AG09309 (cell line): ENCODE data around the gene NOL4L.

Experiments used
- DNase-seq: peaks from one replicate; pipeline ENCODE4 v3.0.0-alpha.2; 2010; ENCODE audit warnings: low read depth
- H3K4me3 ChIP-seq: 2 replicates; pipeline ENCODE4 v1.5.1; 2011; ENCODE audit warnings: mild to moderate bottlenecking, low read depth, low read length, moderate library complexity; ENCODE audit not compliant: control insufficient read depth
- TF ChIP-seq, protein P1 (sequence below): IDR thresholded peaks from 2 replicates; pipeline ENCODE4 v1.5.1; 2011; ENCODE audit warnings: mild to moderate bottlenecking, low read depth, low read length, inconsistent platforms; ENCODE audit not compliant: insufficient read depth, control insufficient read depth; ENCODE audit errors: missing control alignments

The NOL4L gene

DNA sequence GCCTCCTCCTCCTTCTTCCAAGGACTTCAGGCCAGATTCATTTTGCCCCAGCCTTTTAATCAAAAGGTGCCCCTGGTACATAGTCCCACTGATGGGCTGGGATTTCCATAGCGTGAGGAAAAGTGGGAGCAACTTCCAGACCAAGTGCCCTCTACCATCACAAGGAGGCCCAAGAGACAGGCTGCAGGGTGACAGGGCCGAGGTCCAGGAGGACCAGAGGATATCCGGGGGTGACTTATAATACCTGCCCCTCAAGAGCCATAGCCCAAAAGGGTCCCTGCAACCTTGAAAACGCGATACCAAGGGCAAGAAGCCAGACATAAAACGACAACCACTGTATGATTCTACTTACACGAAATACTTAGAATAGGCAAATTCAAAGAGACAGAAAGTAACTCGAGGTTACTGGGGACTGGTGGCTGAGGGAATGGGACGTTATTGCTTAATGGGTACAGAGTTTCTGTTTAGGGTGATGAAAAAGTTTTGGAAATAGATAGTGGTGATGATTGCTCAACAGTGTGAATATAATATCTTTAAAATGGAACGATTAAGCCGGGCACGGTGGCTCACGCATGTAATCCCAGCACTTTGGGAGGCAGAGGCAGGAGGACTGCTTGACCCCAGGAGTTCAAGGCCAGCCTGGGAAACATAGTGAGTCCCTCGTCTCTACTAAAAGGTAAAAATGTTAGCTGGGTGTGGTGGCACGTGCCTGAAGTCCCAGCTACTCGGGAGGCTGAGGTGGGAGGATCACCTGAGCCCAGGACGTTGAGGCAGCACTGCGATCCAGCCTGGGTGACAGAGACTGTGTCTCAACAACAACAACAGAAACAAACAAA is 71.9 kb downstream of the NOL4L start:
- DNase-seq, result no peak
- TF ChIP-seq, protein P1, sequence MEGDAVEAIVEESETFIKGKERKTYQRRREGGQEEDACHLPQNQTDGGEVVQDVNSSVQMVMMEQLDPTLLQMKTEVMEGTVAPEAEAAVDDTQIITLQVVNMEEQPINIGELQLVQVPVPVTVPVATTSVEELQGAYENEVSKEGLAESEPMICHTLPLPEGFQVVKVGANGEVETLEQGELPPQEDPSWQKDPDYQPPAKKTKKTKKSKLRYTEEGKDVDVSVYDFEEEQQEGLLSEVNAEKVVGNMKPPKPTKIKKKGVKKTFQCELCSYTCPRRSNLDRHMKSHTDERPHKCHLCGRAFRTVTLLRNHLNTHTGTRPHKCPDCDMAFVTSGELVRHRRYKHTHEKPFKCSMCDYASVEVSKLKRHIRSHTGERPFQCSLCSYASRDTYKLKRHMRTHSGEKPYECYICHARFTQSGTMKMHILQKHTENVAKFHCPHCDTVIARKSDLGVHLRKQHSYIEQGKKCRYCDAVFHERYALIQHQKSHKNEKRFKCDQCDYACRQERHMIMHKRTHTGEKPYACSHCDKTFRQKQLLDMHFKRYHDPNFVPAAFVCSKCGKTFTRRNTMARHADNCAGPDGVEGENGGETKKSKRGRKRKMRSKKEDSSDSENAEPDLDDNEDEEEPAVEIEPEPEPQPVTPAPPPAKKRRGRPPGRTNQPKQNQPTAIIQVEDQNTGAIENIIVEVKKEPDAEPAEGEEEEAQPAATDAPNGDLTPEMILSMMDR, result no peak
- H3K4me3 ChIP-seq, result no peak overlapping the region

DNA sequence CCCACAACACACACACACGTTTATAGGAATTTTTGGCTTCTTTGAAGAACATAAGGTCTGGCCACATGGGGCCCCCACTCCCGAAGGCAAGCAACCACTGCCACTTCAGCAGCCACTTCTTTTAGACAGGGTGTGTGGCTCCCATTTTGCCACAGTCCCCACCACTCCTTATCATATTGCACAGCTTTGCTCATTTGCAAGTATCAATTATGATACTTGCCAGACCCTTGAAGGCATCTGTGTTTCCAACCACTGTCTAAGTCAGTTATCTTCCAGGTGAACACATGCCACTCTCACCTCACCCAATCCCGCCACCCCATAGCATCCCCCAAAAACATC is 73.1 kb downstream of the NOL4L start:
- no peak overlapping the region for H3K4me3 ChIP-seq
- no peak for DNase-seq
- TF ChIP-seq, protein P1, result no peak

DNA sequence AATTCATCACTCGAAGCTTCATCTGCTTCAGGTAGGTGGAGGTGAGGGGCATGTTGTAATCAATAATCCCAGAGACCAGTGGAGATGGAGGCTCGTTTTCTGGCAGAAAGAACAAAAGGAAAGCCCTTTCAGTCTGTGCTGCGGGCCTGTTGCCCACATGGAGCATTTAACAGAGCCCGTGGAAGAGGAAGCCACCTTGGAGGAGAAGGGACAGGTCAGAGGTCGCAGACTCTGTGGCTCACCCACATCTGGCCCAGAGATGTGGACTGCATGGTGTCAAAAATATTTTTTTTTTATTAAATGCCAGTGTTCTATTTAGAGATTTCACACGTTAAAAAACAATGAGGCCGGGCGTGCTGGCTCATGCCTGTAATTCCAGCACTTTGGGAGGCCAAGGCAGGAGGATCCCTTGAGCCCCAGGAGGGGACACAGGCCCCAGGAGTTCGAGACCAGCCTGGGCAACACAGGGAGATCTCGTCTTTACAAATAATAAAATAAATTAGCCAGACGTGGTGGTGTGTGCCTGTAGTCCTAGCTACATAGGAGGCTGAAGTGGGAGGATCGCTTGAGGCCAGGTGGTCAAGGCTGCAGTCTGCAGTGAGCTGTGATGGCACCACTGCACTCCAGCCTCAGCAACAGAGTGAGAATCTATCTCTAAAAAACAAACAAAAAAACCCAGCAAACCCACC is 73.6 kb downstream of the NOL4L start:
- DNase-seq, result no peak
- no peak overlapping the region for H3K4me3 ChIP-seq
- TF ChIP-seq, protein P1, result no peak

DNA sequence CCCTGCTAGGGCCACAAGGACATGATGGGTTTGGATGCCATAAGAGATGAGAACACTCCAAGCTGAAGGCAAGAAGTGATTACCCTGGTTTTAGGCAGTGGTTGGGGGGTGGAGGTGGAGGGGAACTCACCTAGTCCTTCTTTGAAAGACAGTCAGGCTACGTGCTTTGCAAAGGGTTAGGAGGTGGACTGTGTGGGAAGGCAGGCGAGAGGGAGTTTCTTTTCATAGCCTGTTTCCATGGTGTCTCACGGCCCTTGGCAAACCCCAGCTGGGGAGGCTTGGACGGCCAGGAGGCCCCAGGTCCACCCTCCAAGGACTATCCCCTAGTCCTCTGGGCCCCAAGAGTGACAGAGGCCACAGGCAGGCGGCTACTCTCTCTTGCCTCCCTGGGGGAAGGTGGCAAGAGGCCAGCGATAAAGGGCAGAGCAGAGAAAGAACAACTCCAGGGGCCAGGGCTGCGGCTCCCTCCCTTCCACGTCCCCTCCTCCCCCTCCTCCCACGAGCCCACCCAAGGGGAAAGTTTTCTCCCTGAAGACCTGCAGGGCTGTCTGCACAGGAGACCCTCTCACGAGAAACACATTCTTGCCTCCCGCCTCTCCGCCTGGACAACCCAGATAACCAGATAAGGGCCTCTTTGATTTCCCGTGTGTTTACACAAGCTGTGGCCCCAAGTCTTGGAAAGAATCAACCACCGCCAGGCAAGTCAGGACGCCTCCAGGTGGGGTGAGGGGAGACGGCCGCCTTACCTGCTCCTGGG is 74.4 kb downstream of the NOL4L start:
- TF ChIP-seq, protein P1, result no peak
- no peak for DNase-seq
- H3K4me3 ChIP-seq, result no peak overlapping the region

DNA sequence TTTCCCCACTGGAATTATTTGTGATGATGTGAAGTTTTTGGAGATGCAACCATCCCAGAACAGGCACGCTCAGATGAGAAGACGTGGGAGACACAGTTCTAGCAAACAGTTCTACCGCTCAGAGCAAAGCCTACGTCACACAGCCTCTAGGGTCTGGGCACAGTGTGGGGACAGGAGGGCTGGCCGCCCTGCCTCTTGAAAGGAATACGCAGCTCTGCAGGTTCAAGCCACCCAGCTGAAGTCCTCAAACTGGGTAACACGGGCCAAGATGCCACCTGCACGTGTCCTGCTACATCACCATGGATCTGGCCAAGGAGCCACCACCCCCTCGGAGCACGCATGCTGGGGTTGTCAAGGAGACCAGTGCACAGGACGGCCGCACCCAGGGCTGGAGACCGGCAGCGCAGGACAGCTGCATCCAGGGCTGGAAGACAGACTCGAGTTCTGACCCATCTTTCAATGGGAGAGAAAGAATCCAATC is 75.0 kb downstream of the NOL4L start:
- TF ChIP-seq, protein P1, result no peak

DNA sequence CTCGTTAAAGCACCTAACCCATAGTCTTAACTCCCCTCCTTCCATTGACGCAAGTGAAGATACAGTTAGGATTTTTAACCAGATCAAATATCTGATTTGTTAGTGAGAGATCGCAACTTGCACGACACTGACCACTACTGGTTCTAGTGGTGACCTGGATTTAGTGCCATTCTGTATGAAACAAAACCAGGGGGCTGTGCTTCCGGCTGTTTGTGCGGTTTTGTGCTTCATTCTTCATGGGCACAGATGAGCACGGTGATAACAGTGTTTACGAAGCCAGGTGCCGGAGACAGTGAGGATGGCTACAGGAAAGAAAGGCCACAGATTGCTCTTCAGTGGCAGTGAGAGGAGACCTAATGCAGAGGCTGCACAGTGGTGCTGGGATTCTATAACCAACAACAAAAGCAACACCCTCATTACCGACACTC is 75.5 kb downstream of the NOL4L start:
- TF ChIP-seq, protein P1, result peak; percentile 30
- no peak overlapping the region for H3K4me3 ChIP-seq
- DNase-seq, result no peak

More for the DNA sequence above, 75.0 kb downstream of the NOL4L start:
- no peak overlapping the region for H3K4me3 ChIP-seq
- no peak for DNase-seq
